NCI-H2107 treated with DMSO at 0.1 percent for 48 hours (cell line): ENCODE data around the gene CR1.
"Not testable (repeated sequence)": the region's sequence is repeated elsewhere in the genome, so short reads cannot be mapped to it uniquely, and the experiment has no call there.

Source experiments
- DNase-seq: peaks from one replicate; lab custom pipeline; 2025; ENCODE audit not compliant: unreplicated experiment; lab: John Stamatoyannopoulos, UW

Gene CR1

DNA sequence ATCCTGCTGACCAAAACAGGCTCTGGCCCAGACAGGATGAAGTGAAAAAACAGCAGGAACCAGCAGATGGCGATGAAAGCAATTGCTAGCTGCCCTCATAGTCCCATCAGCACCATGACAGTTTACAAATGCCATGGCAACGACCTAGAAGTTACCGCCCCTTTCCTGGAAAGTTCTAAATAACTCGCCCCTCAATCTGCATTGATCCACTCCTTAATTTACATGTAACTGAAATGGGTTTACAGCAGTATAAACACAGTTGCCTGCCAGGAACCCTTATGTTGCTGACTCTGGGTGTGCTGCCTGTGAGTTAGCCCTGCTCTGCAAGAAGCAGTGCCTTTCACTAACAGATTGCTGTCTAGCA, 83.5 kb downstream of the CR1 start:
- DNase-seq, result peak; percentile 28

DNA sequence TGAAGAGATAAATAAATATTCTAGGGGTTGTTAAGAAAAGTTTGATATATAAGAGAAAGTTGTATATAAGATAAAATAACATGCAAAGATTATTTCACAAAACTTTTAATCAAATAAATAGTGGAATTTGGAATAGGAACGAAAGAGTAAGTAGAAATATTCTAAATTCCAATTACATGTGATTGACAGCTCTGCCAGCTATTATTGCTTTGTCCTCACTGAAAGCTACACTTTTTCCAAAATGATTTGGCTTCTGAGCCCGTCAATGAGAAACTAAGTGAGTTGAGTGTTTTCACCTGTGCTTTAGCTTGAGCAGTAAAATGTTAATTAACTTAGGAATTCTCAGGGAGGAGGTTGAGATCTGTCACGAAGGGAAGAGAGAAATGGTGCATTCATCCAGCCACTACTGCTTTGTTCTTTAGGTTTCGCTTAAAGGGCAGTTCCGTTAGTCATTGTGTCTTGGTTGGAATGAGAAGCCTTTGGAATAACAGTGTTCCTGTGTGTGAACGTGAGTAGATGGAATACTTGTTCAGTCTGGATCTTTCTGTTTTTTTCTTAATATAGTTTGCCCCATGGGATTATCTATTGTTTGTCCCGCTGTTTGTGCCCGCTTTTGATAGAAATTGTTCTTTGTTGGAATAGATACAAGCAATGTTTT, 85.7 kb downstream of the CR1 start:
- DNase-seq, result no peak

DNA sequence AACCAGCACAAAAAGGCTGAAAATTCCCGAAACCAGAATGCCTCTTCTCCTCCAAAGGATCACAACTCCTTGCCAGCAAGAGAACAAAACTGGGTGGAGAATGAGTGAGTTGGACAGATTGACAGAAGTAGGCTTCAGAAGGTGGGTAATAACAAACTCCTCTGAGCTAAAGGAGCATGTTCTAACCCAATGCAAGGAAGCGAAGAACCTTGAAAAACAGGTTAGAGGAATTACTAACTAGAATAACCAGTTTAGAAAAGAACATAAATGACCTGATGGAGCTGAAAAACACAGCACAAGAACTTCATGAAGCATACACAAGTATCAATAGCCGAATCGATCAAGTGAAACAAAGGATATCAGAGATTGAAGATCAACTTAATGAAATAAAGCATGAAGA, 93.5 kb downstream of the CR1 start:
- DNase-seq, result not testable (repeated sequence)

DNA sequence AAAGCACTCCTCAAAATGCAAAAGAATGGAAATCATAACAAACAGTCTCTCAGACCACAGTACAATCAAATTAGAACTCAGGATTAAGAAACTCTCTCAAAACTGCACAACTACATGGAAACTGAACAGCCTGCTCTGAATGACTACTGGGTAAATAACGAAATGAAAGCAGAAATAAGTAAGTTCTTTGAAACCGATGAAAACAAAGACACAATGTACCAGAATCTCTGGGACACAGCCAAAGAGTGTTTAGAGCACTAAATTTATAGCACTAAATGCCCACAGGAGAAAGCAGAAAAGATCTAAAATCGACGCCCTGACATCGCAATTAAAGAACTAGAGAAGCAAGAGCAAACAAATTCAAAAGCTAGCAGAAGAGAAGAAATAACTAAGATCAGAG, 95.2 kb downstream of the CR1 start:
- DNase-seq, result not testable (repeated sequence)

DNA sequence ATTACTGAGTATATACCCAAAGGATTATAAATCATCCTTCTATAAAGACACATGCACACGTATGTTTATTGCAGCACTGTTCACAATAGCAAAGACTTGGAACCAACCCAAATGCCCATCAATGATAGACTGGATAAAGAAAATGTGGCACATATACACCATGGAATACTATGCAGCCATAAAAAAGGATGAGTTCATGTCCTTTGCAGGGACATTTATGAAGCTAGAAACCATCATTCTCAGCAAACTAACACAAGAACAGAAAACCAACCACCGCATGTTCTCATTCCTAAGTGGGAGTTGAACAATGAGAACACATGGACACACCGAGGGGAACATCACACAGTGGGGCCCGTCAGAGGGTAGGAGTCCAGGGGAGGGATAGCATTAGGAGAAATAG, 98.1 kb downstream of the CR1 start:
- not testable (repeated sequence) for DNase-seq

DNA sequence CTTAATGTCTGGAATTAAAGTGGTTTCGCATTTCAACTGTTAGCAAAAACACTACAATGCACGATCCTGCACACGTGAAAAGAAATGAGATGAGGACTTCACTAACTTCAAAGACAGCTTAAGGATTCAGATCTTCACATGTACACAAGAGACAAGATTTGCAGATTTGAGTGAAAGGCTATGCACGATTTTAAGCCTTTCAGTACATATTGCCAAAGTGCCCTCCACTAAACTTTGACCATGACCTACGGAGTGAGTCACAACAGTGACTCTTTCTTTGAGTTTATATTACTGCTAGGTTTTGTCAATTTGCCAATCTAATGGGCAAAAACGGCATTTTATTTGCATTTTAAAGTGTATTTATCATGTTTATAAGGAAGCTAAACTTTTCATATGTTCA, 107.8 kb downstream of the CR1 start:
- DNase-seq, result no peak

DNA sequence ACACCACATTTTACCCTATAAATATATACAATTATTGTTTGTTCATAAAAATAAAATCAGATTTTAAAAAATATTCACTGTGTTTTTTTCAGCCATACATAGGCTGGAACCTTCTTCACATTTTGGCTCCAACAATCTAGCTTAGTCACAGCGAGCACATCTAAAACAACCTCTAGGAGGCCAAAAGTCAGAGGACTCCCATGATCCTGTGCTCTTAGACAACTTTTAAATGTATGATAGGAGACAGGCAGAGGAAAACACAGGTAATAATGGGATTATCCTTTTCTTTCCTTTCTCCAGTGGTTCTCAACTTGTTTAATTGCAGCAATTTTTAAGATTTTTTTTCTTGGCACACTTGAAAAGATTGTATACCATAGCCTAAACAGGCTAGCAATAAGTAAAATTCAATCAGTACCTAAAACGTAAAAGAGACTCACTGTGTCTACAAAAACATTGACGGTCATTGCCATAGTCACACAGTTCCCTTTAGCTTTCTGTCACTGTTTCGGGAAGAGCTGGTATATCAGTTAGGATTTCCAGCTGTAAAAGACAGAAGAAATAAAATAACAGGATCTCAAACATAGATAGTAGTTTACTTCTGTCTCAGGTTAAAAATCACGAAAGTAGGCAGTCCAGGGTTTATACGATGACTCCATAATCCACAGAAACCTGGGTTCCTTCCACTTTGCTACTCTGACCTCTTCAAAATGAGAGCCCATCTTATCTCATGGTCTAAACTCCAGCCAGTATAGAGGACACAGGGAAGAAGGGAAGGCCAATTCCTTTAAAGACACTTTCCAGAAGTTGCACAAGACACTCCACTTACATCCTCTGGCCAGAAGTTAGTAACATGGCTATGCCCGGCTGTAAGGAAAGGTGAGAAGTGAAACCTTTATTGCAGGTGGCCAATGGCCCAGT, 109.7 kb downstream of the CR1 start:
- DNase-seq, result no peak

DNA sequence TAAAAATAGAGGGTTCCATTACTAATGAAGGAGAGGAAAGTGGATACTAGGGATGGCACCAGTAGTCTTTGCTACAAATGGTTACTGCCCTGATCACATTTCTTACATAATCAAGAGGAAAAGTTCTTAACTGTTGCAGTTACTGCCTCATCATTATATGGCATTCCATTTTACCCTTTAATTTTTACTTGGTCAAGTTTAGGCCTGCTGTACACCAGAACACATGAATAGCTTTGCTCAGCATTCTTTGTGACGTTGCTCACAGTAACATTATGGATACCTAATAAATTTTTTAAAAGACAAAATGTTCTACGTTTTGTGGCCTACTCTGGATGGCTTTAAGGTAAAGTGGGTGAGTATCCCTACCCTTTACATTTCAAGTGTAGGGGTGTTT, 110.4 kb downstream of the CR1 start:
- no peak for DNase-seq

DNA sequence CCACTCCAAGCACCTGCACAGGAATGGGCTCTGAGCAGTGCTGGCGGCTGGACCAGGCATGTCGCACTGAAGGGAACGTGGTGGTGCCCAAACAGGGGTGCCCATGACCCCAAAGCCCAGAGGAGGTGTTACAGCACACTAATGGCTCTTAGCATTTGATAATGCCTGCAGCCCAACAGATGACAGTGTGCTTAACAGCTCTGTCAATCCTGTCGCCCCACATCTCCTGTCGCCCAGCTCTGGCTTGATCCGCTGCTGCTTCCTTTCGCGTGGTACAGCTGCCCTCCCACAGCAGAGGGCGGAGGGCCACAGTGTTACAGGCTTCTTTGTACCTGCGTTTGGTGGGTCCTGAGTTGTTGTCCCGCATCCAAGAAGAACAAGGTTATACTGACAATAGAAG, 116.8 kb downstream of the CR1 start:
- DNase-seq, result no peak

DNA sequence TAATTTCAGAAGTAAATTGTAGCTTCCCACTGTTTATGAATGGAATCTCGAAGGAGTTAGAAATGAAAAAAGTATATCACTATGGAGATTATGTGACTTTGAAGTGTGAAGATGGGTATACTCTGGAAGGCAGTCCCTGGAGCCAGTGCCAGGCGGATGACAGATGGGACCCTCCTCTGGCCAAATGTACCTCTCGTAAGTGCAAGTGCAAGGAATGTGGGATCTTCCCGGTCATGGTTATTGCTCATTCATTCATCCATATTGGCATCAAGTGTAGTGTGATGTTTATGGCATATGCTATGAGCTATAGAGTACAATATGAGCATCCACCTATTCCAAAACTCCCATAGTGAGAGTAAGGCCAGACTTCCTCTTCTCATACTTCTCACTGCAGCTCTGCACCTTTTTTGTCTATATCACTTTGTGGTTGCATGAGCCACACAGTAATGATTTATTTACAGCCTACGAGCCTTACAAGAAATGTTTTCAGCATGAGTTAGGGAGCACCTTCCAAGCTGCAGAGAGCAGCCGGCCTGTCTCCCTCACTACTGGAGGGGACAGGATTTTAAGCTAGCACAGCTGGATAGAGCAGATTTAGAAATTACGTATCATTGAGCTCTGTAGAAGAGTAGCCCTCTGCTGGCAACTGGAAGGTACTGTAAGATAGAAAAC, 124.0 kb downstream of the CR1 start:
- DNase-seq, result peak; percentile 41

DNA sequence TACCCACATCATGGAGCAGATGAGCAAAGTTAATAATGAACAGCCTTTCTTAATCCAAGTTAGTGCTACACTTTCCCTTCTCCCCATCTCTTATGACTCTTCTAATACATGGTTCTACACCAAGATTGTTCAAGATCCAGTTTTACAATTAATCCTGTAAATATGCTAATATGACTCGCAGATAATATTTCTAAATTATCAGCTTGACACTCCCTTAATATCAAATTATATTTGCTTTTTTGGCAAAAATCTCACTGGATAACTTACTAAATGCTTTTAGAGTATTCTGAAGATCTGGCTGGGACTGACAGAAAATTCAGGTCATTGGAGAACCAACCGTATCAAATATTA, 124.6 kb downstream of the CR1 start:
- no peak for DNase-seq

DNA sequence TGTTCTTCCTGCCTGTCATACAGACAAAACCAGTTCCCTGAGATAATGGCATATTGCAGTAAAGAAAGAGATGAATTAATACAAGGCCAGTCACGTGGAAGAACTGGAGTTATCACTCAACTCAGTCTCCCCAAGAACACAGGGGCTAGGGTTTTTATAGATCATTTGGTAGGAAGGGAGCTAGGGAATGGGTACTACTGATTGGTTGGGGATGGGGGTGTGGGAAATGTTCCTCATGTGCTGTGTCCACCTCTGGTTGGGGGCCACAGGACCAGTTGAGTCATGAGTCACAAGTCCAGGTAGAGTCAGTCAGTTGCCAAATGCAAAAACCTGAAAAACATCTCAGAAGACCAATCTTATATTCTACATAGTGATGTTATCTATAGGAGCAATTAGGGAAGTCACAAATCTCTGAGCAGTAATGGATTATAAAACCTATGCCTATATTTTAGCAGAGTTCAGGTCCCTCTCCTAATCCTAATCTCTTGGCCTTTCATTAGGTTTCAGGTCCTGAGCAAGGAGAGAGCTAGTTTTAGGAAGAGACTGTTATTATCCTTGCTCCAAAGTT, 129.6 kb downstream of the CR1 start:
- DNase-seq, result not testable (repeated sequence)

DNA sequence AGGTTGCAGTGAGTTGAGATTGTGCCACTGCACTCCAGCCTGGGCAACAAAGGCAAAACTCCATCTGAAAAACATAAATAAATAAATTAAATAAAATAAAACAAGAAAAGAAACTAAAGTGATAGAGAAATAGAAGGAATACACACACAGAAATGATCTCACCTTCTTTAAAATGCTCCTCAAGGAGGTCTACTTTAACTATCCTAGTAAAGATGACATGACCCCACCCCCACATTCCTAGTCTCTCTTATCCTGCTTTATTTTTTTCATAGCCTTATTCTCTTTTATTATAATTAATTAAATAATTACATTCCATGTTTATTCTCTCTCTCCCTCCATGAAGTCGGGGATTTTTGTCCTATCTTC, 131.0 kb downstream of the CR1 start:
- no peak for DNase-seq

DNA sequence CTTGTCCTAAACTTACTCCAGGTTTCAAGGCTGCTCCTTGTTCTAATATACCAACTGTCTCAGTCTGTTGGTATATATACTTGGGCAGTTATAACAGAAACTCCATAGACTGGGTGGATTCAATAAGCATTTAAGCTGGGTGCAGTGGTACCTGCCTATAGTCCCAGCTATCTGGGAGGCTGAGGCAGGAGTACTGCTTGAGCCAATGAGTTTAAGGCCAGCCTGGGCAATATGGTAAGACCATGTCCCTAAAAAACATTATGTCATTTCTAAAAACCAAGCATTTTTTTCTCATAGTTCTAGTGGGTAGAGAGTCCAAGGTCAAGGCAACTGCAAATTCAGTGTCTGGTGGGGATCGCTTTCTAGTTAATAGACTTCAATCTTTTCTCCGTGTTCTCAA, 131.5 kb downstream of the CR1 start:
- DNase-seq, result no peak

DNA sequence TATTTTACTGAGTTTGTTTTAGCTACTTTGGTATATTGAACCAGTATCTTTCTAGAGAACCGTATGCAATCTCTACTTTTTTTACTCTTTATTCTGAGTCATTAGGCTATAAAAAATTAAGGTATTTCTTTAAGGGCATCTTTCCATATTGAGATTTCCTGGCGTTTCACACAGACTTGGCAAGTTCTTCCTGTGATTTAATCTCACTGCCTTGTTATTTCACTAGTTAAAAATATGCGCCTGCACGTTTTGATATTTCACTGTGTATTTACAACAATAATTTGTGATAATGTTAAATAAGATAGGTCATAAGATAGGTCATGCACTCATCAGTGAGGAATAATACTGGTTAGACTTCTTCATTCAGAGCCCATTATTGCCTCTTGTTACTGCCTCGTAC, 132.8 kb downstream of the CR1 start:
- DNase-seq, result no peak

DNA sequence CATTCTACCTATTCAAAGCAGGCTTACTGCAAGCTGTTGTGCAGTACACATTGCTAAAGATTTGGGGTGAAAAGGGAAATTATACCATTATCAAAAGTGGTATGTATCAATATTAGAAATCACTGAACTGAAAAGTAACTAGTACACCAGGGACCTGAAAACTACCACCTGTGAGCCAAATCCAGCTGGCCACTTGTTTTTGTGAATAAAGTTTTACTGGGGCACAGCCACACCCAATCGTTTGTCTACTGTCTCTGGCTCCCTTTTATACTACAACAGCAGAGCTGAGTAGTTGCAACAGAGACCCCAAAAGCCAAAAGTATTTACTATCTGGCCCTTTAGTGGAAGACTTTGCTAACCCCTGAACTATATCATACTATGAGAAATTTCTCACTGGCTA, 135.2 kb downstream of the CR1 start:
- no peak for DNase-seq

DNA sequence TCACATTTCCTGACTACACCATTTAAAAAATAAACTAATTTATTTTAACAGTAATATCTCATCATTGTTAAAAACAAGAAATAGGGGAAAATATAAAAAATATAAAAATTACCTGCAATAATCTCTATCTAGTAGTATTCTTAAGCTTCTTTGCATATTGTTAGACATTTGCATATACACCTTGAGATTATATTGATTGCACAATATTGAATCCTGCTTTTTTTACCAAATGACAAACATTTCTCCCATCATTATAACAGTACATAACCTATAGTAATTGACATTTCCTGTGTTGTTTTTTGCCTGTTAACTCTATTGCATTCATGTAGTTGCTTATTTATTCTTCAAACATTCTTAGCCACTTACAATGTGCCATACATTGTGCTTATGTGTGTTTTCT, 137.3 kb downstream of the CR1 start:
- DNase-seq, result no peak

DNA sequence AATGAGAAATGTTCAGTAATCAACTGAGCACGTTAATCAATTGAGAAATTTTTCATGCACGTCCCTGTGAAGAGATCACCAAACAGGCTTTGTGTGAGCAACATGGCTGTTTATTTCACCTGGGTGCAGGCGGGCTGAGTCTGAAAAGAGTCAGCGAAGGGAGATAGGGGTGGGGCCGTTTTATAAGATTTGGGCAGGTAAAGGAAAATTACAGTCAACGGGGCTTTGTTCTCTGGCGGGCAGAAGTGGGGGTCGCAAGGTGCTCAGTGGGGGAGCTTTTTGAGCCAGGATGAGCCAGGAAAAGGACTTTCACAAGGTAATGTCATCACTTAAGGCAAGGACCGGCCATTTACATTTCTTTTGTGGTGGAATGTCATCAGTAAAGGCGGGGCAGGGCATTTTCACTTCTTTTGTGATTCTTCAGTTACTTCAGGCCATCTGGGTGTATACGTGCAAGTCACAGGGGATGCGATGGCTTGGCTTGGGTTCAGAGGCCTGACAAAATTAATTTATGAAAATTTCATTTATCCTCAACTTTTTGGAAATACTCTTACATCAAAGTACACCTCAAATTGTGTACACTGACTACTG, 137.8 kb downstream of the CR1 start:
- DNase-seq, result not testable (repeated sequence)

DNA sequence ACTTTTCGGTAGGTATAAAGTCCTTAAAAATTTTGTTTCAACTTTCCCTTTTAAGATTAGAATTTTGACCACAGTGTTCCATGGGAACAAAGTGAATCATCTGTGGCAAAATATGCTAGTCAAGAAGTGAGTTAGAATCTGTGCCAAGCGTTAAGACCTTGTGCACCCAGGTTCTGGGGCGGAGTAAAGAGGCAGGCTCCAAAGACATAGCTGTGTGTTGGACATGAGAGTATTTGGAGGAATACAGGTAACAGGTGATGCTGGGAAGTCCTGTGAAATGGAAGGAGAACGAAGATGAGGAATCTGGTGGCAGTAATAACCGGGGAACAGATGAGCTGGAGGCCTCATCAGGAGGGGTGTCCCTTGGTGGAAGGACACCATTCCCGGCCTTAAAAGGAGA, 138.3 kb downstream of the CR1 start:
- not testable (repeated sequence) for DNase-seq

DNA sequence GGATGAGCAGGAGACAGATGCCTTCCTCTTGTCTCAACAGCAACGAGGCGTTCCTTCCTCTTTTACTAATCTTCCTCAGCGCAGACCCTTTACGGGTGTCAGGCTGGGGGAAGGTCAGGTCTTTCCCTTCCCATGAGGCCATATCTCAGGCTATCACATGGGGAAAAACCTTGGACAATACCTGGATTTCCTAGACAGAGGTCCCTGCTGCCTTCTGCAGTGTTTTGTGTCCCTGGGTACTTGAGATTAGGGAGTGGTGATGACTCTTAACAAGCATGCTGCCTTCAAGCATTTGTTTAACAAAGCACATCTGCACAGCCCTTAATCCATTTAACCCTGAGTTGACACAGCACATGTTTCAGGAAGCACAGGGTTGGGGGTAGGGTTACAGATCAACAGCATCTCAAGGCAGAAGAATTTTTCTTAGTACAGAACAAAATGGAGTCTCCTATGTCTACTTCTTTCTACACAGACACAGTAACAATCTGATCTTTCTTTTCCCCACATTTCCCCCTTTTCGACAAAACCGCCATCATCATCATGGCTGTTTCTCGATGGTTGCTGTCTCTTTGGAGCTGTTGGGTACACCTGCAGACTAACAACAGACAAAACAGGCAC, 139.7 kb downstream of the CR1 start:
- DNase-seq, result not testable (repeated sequence)
